Caki2 (cell line): ENCODE measurements around the gene PNLIP. TPM values are rescaled to one million over a fixed set of nuclear protein-coding genes. Genes with fewer than 3 reads are reported as not detected.
A peak's percentile ranks its signal among the peaks of the same experiment; 100 is the strongest.

ENCODE experiments used
- DNase-seq: peaks from one replicate; pipeline ENCODE4 v3.0.0-alpha.2; 2015; ENCODE audit warnings: low read depth
- in situ Hi-C: cut with HindIII; loops from 2 replicates; pipeline ENCODE4 v1.10.0; 2016; ENCODE audit warnings: low sequenced_read_pairs, low pct_unique_long_range_greater_than_20kb, mixed read lengths
- total RNA-seq: library from RNA; depleted of rRNA; stranded (reverse); fragments of >200 nt; shearing (Covaris generic); gene quantifications from 2 replicates; pipeline ENCODE4 v1.2.3, GENCODE V29; 2014; ENCODE audit warnings: low replicate concordance; rRNA removed

Gene PNLIP
- not detected in 2 replicates for total RNA-seq

DNA sequence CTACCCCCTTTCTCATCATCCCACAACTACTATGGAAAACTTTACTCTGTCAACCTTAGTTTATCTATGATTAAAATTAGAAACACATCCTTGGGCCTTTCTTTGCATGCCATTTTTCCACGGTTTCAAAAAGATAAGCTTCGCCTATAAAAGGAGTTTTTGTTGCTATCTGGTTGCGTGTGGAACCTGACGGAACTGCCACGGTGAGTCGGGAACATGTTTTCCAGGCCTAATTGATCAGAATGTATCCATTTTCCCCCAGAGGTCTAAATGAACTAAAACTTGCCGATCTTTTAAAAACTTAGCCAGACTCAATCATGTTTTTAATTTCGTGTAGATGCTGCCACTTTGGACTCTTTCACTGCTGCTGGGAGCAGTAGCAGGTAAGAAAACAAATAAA lies at the start of gene PNLIP:
TSS of gene PNLIP (plus strand) at position 176 of the 400 bp plus-strand sequence. CDS start at position 338, 162 bp downstream.
- in situ Hi-C loops: no loop called here
- DNase-seq: no peak

DNA sequence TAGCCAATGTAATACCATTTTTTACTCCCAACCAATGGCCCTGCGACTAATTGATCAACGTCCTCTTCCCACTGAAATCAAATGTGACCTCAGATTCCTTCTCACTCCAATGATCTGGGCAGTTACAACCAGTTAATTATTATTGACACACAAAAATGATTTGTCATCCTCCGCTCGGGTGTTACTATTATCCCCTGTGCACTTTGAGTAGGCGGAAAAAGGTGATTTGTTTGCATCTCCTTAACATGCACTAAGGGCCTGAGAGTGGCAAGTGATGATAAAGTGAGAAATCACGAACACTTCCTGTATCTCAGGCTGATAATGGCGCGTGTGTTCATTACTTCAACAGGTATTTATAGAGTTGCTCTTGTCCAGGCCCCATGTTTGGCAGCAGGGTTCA lies 40.9 kb upstream of the PNLIP start:
- peak; percentile 29 for DNase-seq
- in situ Hi-C loops: no loop called here

DNA sequence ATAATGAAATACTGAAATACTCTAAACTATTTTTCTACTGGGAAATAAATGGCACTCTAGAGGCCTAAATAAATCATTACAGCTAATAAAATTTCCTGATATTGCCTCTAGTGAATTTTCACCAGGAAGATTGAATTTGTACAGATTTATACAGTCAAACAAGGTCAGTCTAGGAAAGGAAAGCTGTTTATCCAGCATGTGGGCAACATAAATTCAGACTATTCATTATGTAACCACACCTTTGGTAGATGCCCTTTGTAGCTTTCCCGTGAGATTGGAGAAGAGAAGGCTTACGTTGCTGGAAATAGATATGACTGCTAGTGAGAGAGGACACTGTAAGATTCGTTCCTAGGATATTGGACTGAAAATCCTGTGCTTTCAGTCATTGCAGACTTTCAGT lies 35.2 kb upstream of the PNLIP start:
- no peak for DNase-seq
- in situ Hi-C loops: no loop called here

DNA sequence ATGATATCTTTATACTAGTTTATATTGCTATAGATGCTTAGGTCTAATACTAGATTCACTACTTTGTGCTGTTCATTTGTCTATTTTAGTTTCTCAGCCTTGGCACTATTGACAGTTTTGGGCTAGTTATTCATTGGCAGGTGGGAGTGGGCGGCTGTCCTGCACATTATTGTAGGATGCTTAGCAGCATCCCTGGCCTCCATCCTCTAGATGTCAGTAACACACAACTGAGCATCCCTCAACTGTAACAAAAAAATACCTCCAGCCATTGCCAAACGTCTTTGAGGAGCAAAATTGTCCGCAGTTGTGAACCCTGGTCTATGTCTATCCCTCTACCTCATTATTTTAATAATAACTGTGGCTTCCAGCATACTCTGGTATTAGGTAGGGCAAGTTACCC lies 34.4 kb upstream of the PNLIP start:
- in situ Hi-C loops: no loop called here
- DNase-seq: no peak

DNA sequence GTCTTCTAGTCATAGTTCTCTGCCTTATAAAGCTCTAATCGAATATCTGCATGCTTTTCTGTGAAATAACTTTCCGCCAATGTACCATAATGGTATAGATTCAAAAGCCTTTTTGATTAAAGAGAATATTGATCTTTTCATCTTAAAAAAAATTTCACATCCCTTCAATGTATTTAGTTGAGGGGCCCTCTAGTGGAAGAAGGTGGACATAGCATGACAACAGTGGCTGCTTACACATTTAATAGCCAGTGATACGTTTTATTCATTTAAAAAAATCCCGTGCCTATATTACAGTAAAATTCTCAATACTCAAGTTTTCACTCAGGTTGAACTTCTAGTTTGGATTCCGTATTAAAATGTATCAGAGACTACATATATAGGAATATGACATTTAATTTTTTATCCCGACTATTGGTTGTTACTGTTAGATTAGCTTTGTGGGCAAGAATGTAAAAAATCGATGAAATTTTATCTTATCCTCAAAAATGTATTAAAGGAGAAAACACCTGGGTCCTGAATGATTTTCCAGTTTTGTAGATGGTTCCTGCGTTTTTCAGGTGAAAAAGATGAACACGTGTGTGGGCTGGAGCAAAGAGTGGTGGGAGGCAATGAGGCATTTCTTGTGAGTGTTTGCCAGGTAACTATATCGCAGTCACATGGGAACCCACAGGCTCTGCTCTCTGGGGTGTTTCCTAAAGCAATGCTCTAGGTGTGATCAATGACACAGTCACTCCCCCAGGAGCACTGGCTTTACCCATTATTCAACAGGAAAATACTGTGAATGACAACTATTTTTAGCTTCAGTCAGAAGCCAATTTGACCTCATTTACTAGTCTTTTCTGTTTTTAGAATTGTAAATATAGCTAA lies 24.1 kb upstream of the PNLIP start:
- in situ Hi-C loops: no loop called here
- peak; percentile 20 for DNase-seq

DNA sequence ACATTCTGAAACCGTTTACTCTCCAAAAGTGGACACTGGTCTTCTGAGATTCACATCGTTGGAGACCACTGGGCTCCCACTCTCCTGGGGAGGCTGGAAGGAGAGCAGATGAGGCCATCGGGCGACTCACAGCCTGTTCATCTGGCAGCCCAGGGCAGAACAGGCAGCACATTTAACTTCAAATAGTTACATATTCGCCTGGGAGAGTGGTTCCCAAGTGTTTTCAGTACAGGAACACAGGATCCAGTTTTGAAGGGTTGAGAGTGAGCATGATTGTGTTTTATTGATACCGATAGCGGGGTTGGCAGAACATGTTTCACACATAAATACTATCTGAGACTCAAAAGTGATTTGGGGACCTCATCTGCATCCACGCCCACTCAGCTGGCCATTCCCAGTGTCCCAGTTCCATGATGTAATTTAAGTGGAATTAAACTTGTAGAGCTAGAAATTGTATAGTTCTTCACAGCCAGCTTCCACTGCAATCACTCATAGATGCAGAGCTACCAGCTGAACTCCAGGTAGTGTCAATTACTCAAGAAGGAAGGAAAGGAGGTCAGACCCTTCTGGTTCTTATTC lies 22.8 kb upstream of the PNLIP start:
- no peak for DNase-seq
- in situ Hi-C loops: no loop called here

DNA sequence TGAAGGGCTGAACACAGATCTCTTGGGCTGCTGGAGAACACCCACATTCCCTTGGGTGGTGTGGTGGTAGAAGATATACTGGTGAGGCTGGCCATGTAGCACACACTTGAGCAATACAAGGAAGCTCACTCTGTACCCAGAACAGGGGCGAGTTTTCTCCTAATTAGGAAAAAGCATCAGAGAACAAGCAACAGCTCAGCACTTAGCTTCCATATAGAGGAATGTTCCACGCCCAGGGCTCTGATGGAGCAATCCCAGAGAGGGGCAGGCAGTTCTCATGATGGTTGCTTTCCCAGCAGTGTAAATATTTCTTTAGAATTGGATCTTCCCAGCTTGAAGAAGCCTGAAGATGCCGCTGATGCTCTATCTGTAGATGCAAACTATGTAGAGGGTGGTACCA lies 21.0 kb upstream of the PNLIP start:
- no peak for DNase-seq
- in situ Hi-C loops: no loop called here

DNA sequence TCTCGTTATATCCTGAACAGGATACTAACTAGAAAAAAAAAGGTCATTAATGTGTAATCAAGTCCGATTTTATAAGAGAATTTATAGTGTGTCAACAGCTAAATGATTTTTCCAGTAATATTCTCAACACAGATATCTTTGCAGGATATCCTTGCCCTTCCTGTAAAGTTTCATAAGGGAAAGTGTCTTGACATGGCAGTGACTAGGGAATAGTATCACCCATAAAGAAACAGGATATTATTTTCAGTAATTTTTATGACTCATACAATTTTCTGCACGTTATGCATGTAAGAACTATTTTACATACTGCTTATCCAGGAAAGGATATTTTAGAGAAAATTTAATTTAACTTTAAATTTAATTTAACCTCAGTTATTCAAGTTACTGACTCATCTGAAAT lies 19.5 kb upstream of the PNLIP start:
- in situ Hi-C loops: no loop called here
- DNase-seq: no peak

DNA sequence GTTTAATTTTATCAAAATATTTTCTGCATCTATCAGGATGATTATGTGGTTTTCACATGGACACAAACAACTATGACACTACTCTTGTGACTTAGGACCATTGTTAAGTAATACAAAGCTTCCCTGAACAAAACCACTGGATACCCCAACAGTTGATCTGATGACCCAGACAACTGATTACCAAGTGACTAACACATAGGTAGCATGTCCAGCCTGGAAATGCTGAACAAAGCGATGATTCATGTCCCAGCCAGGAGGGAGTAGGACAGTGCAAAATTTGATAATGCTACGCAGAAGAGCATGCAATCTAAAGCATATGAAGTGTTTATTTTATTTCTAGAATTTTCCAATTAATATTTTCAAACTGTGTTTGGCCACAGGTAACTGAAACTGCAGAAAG lies 8.9 kb upstream of the PNLIP start:
- DNase-seq: no peak
- in situ Hi-C loops: no loop called here

DNA sequence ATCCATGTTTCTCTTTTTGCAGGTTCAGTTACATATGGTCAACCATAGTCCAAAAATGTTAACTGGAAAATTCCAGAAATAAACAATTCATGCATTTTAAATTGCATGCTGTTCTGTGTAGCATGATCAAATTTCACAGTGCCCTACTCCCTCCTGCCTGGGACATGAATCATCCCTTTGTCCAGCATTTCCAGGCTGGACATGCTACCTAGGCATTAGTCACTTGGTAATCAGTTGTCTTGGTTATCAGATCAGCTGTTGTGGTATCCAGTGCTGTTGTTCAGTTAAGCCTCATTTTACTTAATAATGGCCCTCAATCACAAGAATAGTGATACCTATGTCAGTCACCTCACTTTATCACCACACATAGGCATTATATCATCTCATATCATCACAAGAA lies 7.3 kb upstream of the PNLIP start:
- DNase-seq: peak; percentile 38
- in situ Hi-C loops: no loop called here

DNA sequence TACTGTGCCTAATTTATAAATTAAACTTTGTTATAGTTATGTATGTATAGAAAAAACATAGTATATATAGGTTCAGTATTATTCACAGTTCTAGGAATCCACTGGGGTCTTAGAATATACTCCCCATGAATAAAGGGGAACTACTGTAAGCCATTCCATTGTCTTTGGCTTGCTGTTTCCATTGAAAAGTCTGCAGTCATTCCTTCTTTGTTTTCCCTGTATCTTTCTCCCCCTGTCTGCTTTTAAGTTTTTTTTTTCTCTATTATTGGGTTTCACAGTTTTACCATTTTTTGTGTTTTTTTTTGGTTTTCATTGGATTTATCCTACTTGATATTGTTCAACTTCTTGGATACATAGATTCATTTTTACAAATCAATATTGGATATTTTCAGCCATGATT lies 6.7 kb upstream of the PNLIP start:
- in situ Hi-C loops: no loop called here
- no peak for DNase-seq

DNA sequence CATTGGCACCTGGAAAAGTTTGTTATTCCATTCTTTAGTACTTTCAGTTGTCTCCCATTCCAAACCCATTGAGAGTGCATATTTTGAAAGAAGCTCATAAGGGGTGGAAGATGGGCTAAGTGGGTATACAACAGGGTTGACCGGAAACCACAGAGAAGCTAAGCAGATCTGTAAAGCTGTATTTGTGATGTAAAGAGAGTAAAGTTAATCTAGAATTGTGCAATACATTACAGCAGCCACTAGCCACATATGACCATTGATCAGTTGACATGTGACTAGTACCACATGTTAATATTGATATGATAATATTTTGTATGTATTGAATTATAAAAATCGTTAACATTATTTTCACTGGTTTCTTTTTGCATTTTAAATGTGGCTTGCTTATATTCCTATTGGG lies 4.9 kb upstream of the PNLIP start:
- in situ Hi-C loops: no loop called here
- DNase-seq: no peak

DNA sequence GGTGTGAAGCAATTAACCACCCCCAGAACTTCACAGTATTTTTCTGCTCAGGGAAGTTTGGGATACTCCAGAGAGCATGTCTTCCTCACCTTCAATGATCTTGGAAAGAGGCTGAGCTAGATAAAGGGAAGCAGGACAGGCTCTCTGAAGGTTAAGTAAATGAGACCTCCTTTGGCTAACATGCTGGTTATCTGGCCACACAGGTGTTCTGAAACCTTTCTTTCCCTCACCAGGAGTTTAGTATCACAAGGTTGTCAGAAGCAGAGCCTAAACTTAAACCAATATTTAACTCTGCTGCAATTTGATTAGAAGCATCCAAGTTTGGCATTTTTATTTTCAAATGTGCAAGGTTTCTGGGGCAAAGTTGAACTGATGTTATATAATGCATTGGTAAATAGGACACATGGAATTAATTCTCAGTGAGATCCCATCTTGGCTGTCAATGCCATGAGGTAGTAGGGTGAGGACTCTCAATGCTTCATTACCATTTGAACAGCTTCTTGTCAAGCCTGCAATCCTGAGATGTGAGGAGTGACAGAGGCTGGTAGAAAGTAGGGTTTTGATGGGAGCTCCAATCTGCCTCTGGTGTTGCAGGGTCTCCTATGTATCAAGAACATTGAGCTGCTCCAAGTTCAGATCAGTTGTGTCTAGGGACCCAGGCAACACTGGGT lies 3.6 kb upstream of the PNLIP start:
- in situ Hi-C loops: no loop called here

DNA sequence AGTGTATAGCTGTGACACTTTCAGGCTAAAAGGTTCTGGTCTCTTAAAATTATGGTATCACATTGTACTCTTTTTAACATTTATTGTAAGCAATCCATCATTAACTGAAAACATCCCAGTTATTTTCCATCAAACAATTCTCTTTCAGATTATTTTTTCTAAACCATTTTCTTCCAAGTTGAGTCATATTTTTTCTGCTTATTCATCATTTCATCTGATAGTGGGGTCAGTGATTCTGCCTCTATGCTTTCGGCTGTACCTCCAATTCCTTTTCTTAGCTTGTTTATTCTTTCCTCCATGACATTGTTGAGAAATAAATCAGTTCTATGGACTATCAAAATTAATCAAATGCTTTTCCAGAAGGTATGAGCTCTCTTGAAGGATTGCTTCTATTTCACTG lies 609 bp upstream of the PNLIP start:
- no peak for DNase-seq
- in situ Hi-C loops: no loop called here

More for the DNA sequence above, 3.6 kb upstream of the PNLIP start:
- no peak for DNase-seq

DNA sequence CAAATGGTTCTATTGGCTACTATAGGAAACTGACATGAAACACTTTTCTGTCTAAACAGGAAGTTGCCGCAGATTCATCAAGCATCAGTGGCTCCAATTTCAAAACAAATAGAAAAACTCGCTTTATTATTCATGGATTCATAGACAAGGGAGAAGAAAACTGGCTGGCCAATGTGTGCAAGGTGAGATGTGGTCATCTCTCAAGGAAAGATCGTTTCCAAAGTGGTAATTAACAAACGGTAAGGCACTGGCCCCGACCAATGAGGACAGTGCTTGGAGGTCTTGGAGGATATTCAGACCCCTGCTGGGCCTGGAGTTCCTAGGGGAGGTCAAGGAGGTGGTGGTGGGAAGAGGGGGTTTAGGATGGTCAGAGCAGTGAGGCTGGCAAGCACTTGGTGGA lies 2.6 kb downstream of the PNLIP start:
- DNase-seq: no peak
- in situ Hi-C loops: no loop called here

DNA sequence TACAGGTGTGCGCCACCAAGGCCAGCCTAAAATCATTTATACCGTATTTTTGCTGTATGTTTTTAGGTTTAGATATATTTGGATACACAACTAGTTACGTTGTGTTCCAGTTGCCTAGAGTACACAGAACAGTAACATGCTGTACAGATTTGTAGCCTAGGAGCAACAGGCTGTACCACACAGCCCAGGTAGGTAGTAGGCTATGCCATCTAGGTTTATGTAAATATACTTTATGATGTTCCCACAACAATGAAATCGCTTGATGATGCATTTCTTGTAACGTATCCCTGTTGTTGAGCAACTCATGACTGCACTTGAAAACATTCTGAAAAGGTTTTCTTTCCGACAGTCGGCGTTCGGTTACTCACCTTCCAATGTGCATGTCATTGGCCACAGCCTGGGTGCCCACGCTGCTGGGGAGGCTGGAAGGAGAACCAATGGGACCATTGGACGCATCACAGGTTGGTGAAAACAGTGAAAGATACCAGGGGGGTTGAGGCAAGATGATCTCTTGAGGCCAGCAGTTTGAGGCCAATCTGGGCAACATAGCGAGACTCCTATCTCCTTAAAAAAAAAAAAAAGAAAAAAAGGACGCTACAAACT lies 7.7 kb downstream of the PNLIP start:
- in situ Hi-C loops: no loop called here
- no peak for DNase-seq

DNA sequence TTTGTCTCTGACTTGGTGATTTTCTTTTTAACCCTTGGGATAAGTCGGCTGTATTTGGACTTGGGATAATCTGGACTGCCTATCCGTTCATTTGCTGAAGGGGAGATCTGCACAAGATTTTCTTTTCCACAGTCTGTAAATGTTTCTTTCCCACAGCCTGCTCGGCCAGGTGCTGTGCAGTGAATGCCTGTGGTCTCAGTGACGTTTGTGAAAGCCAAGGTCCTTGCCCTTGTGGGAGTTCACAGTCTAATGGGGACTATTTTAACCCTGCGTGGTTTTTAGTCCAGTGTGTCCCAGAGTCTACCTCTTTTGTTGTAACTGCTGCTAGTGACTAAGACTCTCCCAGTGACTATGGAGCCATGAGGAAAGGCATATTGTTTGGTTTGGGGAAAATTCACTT lies 8.9 kb downstream of the PNLIP start:
- no peak for DNase-seq
- in situ Hi-C loops: no loop called here

DNA sequence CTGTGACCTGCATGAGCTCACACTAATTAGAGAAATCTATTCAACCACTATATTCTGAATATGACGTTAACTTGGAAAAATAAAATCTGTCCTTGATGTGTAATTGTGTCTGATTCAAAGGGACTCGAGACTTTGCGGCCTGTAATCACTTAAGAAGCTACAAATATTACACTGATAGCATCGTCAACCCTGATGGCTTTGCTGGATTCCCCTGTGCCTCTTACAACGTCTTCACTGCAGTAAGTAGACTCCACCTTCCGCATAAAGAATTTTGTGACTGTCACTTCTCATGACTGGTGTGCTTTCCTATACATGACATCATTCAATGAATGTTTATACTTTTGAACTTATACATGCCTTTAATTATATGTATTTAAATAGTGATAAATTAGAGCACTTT lies 10.1 kb downstream of the PNLIP start:
- DNase-seq: no peak
- in situ Hi-C loops: no loop called here

DNA sequence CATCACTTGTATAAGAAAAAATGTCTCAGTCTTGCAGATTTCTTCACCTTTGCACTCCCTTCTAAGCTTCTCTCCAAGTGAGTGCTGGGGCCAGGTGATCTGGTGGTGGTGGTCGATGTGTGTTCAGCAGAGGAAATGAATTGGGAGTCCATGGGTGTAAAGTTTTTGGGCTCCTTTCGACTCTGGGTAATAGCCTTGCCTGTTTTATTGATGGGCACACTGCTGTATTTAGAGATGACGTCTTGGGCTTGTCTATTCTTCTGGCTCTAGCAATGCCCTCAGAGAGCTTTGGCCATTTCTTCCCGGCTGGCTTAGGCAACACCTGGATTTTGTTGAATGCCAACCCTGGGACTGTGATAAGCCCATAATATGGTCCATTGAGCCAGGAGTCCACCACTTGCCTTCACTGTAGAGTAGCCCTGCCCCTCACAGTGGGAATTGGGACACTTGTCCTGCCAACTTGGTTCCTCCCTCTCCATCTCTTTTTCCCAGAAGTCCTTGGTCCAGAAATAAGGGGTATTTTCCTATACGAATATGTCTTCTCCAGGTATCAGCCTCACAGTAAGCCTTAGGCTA lies 11.7 kb downstream of the PNLIP start:
- in situ Hi-C loops: no loop called here
- DNase-seq: no peak
